Fibroblast of lung (primary cell): ENCODE measurements around the gene PET100. TPM values are rescaled to one million over a fixed set of nuclear protein-coding genes. Genes with fewer than 3 reads are reported as not detected.

Experiments used
- DNase-seq, 2 donors: peaks; one replicate each; pipeline versions ENCODE4 v3.0.0 to v3.0.0-alpha.2; 2010; ENCODE audit warnings: low read depth in 2 of 2
- H2AFZ ChIP-seq: 2 replicates; pipeline ENCODE4 v1.5.1; 2012; ENCODE audit warnings: low read length, control low read depth, inconsistent platforms
- H3K27ac ChIP-seq: 2 replicates; pipeline ENCODE4 v1.5.1; 2011; ENCODE audit warnings: low read length, control low read depth; ENCODE audit not compliant: insufficient read depth
- H3K27me3 ChIP-seq: 2 replicates; pipeline ENCODE4 v1.5.1; 2011; ENCODE audit warnings: mild to moderate bottlenecking, low read length; ENCODE audit not compliant: control insufficient read depth, insufficient read depth
- H3K36me3 ChIP-seq: 2 replicates; pipeline ENCODE4 v1.5.1; 2011; ENCODE audit warnings: low read length; ENCODE audit not compliant: control insufficient read depth, insufficient read depth
- H3K4me1 ChIP-seq: 2 replicates; pipeline ENCODE4 v1.5.1; 2011; ENCODE audit warnings: low read length; ENCODE audit not compliant: control insufficient read depth, insufficient read depth; ENCODE audit errors: extremely low read depth
- H3K4me2 ChIP-seq: 2 replicates; pipeline ENCODE4 v1.5.1; 2011; ENCODE audit warnings: low read length, control low read depth; ENCODE audit not compliant: insufficient read depth; ENCODE audit errors: extremely low read depth
- H3K4me3 ChIP-seq, 4 experiments: fragments of 200-600 bp in 1 of 4; sonication (generic) in 1 of 4; replicated peaks in 1 of 4; 2 replicates each; pipeline ENCODE4 v1.5.1; 2011 to 2016; ENCODE audit warnings: low read length in 4 of 4, low read depth in 3 of 4, mild to moderate bottlenecking in 3 of 4, control low read depth in 2 of 4, inconsistent platforms in 1 of 4, mixed read lengths in 1 of 4; ENCODE audit not compliant: insufficient read depth in 1 of 4; ENCODE audit errors: control extremely low read depth in 1 of 4
- H3K79me2 ChIP-seq: 2 replicates; pipeline ENCODE4 v1.5.1; 2012; ENCODE audit warnings: mild to moderate bottlenecking, low read length, inconsistent platforms; ENCODE audit not compliant: control insufficient read depth, insufficient read depth
- H3K9ac ChIP-seq: 2 replicates; pipeline ENCODE4 v1.5.1; 2011; ENCODE audit warnings: mild to moderate bottlenecking, low read length, control low read depth; ENCODE audit not compliant: insufficient read depth
- H3K9me3 ChIP-seq: 2 replicates; pipeline ENCODE4 v1.5.1; 2012; ENCODE audit warnings: low read depth, low read length; ENCODE audit not compliant: control insufficient read depth, insufficient read depth
- H4K20me1 ChIP-seq: 2 replicates; pipeline ENCODE4 v1.5.1; 2011; ENCODE audit warnings: low read length; ENCODE audit not compliant: control insufficient read depth, insufficient read depth; ENCODE audit errors: extremely low read depth
- EZH2 ChIP-seq: IDR thresholded peaks from 2 replicates; pipeline ENCODE4 v1.5.1; 2012; ENCODE audit warnings: low read length, control low read depth, mild to moderate bottlenecking; ENCODE audit errors: missing control alignments
- polyA plus RNA-seq, 2 donors: library from polyadenylated mRNA; depleted of rRNA in 1 of 2; stranded (reverse) in 1 of 2; unstranded in 1 of 2; fragments of >200 nt; gene quantifications; 2 replicates each; pipeline ENCODE4 v1.2.1, GENCODE V29; 2011 to 2012; ENCODE audit warnings: missing spikeins in 1 of 2
- total RNA-seq: library from RNA; depleted of rRNA; stranded (reverse); fragments of >200 nt; gene quantifications from 2 replicates; pipeline ENCODE4 v1.2.1, GENCODE V29; 2014
- TF ChIP-seq, protein P1 (sequence below), 2 donors: IDR thresholded peaks in 1 of 2; conservative IDR thresholded peaks in 1 of 2; 1 replicate in 1 of 2; 2 replicates in 1 of 2; pipeline ENCODE4 v1.5.1; 2011 to 2012; ENCODE audit warnings: low read length in 2 of 2, control low read depth in 1 of 2, inconsistent platforms in 1 of 2, low read depth in 1 of 2, mild to moderate bottlenecking in 1 of 2

PET100 gene
- total and polyA plus RNA-seq, 2 donors (not counting 1 experiment from before 2014, with no cell fraction given): 15.7 to 38.8 TPM

DNA sequence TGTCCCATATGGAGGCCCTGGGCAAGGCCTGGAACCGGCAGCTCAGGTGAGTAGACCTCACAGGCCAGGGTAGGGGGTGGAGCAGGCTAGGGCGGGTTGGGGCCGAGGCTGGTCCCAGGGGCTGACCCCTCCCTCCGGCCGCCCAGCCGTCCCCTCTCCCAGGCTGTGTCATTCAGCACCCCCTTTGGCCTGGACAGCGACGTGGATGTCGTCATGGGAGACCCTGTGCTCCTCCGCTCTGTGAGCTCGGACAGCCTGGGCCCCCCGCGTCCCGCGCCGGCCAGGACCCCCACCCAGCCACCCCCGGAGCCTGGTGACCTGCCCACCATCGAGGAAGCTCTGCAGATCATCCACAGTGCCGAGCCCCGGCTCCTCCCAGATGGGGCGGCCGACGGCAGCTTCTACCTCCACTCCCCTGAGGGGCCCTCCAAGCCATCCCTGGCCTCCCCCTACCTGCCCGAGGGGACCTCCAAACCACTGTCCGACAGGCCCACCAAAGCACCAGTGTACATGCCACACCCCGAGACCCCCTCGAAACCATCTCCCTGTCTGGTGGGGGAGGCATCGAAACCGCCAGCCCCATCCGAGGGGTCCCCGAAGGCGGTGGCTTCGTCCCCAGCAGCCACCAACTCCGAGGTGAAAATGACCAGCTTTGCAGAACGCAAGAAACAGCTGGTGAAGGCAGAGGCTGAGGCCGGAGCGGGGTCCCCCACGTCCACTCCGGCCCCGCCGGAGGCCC, 17.9 kb upstream of the PET100 start:
- H3K79me2 ChIP-seq: no peaks in the 10 kb centered on the region
- no peak overlapping the region for H3K9ac ChIP-seq
- H3K9me3 ChIP-seq: no peaks in the 10 kb centered on the region
- no peak overlapping the region for H2AFZ ChIP-seq
- no peaks in the 10 kb centered on the region for H3K4me1 ChIP-seq
- H3K4me2 ChIP-seq: no peak overlapping the region
- no peak overlapping the region for H3K27ac ChIP-seq
- no peaks in the 10 kb centered on the region for H4K20me1 ChIP-seq
- H3K27me3 ChIP-seq: no peaks in the 10 kb centered on the region
- TF ChIP-seq, protein P1, sequence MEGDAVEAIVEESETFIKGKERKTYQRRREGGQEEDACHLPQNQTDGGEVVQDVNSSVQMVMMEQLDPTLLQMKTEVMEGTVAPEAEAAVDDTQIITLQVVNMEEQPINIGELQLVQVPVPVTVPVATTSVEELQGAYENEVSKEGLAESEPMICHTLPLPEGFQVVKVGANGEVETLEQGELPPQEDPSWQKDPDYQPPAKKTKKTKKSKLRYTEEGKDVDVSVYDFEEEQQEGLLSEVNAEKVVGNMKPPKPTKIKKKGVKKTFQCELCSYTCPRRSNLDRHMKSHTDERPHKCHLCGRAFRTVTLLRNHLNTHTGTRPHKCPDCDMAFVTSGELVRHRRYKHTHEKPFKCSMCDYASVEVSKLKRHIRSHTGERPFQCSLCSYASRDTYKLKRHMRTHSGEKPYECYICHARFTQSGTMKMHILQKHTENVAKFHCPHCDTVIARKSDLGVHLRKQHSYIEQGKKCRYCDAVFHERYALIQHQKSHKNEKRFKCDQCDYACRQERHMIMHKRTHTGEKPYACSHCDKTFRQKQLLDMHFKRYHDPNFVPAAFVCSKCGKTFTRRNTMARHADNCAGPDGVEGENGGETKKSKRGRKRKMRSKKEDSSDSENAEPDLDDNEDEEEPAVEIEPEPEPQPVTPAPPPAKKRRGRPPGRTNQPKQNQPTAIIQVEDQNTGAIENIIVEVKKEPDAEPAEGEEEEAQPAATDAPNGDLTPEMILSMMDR (conservative IDR thresholded peaks at IDR 0.05 in 1 of 2, IDR thresholded peaks at IDR 0.05 in 1 of 2; ENCODE audit: low read depth in 1 of 2, low read length in 2 of 2): no peak
- TF ChIP-seq EZH2: no peak
- no peak overlapping the region for H3K4me3 ChIP-seq
- H3K36me3 ChIP-seq: no peaks in the 10 kb centered on the region
- DNase-seq: no peak

DNA sequence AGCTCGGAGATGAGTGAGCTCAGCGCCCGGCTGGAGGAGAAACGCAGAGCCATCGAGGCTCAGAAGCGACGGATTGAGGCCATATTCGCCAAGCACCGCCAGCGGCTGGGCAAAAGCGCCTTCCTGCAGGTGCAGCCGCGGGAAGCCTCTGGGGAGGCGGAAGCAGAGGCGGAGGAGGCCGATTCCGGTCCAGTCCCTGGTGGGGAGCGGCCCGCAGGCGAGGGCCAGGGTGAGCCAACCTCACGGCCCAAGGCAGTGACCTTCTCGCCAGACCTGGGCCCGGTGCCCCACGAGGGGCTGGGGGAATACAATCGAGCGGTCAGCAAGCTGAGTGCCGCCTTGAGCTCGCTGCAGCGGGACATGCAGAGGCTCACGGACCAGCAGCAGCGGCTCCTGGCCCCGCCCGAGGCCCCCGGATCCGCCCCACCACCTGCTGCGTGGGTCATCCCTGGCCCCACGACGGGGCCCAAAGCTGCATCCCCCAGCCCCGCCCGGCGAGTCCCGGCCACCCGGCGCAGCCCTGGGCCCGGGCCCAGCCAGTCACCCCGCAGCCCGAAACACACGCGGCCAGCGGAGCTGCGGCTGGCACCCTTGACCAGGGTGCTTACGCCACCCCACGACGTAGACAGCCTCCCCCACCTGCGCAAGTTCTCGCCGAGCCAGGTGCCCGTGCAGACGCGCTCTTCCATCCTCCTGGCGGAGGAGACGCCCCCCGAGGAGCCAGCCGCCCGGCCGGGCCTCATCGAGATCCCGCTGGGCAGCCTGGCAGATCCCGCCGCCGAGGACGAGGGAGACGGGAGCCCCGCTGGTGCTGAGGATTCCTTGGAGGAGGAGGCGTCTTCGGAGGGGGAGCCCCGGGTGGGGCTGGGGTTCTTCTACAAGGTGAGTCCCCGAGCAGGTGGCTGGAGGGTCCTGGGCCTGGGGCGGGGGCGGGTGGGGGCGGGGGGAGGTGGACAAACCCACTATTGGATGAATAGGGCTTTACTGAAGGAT, 17.0 kb upstream of the PET100 start:
- no peak overlapping the region for H3K4me3 ChIP-seq
- no peaks in the 10 kb centered on the region for H3K36me3 ChIP-seq
- no peak overlapping the region for H3K27ac ChIP-seq
- H3K4me1 ChIP-seq: no peaks in the 10 kb centered on the region
- no peaks in the 10 kb centered on the region for H3K9me3 ChIP-seq
- H3K27me3 ChIP-seq: no peaks in the 10 kb centered on the region
- no peak overlapping the region for H2AFZ ChIP-seq
- no peak for DNase-seq
- no peaks in the 10 kb centered on the region for H4K20me1 ChIP-seq
- no peak overlapping the region for H3K9ac ChIP-seq
- no peak for TF ChIP-seq EZH2
- TF ChIP-seq, protein P1 (conservative IDR thresholded peaks at IDR 0.05 in 1 of 2, IDR thresholded peaks at IDR 0.05 in 1 of 2; ENCODE audit: low read depth in 1 of 2, low read length in 2 of 2): no peak
- no peaks in the 10 kb centered on the region for H3K79me2 ChIP-seq
- H3K4me2 ChIP-seq: no peak overlapping the region
